PC-3 (cell line): ENCODE data around the gene RAB39A. TPM values are rescaled to one million over a fixed set of nuclear protein-coding genes. Genes with fewer than 3 reads are reported as not detected.
"Not testable (repeated sequence)": the region's sequence is repeated elsewhere in the genome, so short reads cannot be mapped to it uniquely, and the experiment has no call there.

Experiments
- ATAC-seq: fragments of 200-7000 bp; cut with Tn5 transposase; 2 replicates; pipeline ENCODE4 v1.9.1; 2020; ENCODE audit warnings: mild to moderate bottlenecking, moderate library complexity
- BruUV-seq: library from RNA; stranded (reverse); fragments of 400-500 nt; replicated peaks from 2 replicates; lab custom pipeline; 2021; lab: Mats Ljungman, UMichigan
- CTCF ChIA-PET: fragments of 300-600 bp; sonication (Branson Sonifier 250); formaldehyde crosslinking; loops from one replicate; lab custom pipeline; 2022; ENCODE audit warnings: antibody characterized with exemption; lab: Charles Lee
- POLR2A ChIA-PET: fragments of 300-600 bp; sonication (Branson Sonifier 250); formaldehyde crosslinking; loops from one replicate; lab custom pipeline; 2022; ENCODE audit warnings: antibody characterized with exemption; ENCODE audit not compliant: unreplicated experiment; lab: Charles Lee
- DNase-seq: peaks from one replicate; pipeline ENCODE4 v3.0.0-alpha.2; 2015
- H2AFZ ChIP-seq: fragments of 300-600 bp; sonication (generic); 2 replicates; pipeline ENCODE4 v1.6.0; 2016; ENCODE audit warnings: antibody characterized with exemption, low read length
- H3F3A ChIP-seq: fragments of 300-600 bp; sonication (generic); one replicate; pipeline ENCODE4 v1.6.0; 2017; ENCODE audit warnings: antibody characterized with exemption, low read length, control low read depth, mild to moderate bottlenecking; ENCODE audit not compliant: unreplicated experiment
- H3K27ac ChIP-seq: fragments of 300-600 bp; sonication (generic); 2 replicates; pipeline ENCODE4 v1.5.1; 2016; ENCODE audit warnings: mild to moderate bottlenecking, low read length
- H3K27me3 ChIP-seq: fragments of 300-600 bp; sonication (generic); 2 replicates; pipeline ENCODE4 v1.6.1; 2016; ENCODE audit warnings: low read length, mixed read lengths
- H3K36me3 ChIP-seq: fragments of 300-600 bp; sonication (generic); 2 replicates; pipeline ENCODE4 v1.6.1; 2016; ENCODE audit warnings: low read depth, mixed run types, low read length, mixed read lengths
- H3K4me1 ChIP-seq: fragments of 300-600 bp; sonication (generic); 2 replicates; pipeline ENCODE4 v1.5.1; 2016; ENCODE audit warnings: low read length; ENCODE audit not compliant: insufficient read depth
- H3K4me2 ChIP-seq: fragments of 300-600 bp; sonication (generic); 2 replicates; pipeline ENCODE4 v1.6.0; 2016; ENCODE audit warnings: low read length
- H3K4me3 ChIP-seq: fragments of 300-600 bp; sonication (generic); 2 replicates; pipeline ENCODE4 v1.5.1; 2016; ENCODE audit warnings: mild to moderate bottlenecking, low read length, mixed read lengths
- H3K79me2 ChIP-seq: fragments of 300-600 bp; sonication (generic); 2 replicates; pipeline ENCODE4 v1.6.1; 2017; ENCODE audit warnings: low read length, mixed read lengths
- H3K9ac ChIP-seq: fragments of 300-600 bp; sonication (generic); 2 replicates; pipeline ENCODE4 v1.6.0; 2016; ENCODE audit warnings: mild to moderate bottlenecking, low read length
- H3K9me2 ChIP-seq: fragments of 300-600 bp; sonication (generic); replicated peaks from 2 replicates; pipeline ENCODE4 v1.6.1; 2016; ENCODE audit warnings: mixed run types, low read length, mixed read lengths
- H3K9me3 ChIP-seq: fragments of 300-600 bp; sonication (generic); 2 replicates; pipeline ENCODE4 v1.6.1; 2016; ENCODE audit warnings: low read length, mixed read lengths
- H4K20me1 ChIP-seq: fragments of 300-600 bp; sonication (generic); 2 replicates; pipeline ENCODE4 v1.6.1; 2016; ENCODE audit warnings: low read length, mixed read lengths
- CTCF ChIP-seq: fragments of 300-600 bp; sonication (generic); conservative IDR thresholded peaks from 2 replicates; pipeline ENCODE4 v1.5.1; 2017; ENCODE audit warnings: antibody characterized with exemption, low read depth, mild to moderate bottlenecking, low read length
- EZH2 ChIP-seq: fragments of 300-600 bp; sonication (generic); IDR thresholded peaks from one replicate; pipeline ENCODE4 v1.6.1; 2017; ENCODE audit warnings: antibody characterized with exemption, mild to moderate bottlenecking, low read length; ENCODE audit not compliant: unreplicated experiment
- EZH2phosphoT487 ChIP-seq: fragments of 300-600 bp; sonication (generic); IDR thresholded peaks from 2 replicates; pipeline ENCODE4 v1.6.1; 2018; ENCODE audit warnings: mild to moderate bottlenecking, antibody characterized with exemption, low read length, borderline replicate concordance
- intact Hi-C: fragments of 100-400 bp; cut with micrococcal nuclease; formaldehyde crosslinking; loops from 2 replicates; pipeline ENCODE4 v1.9.0; 2023
- total RNA-seq: library from RNA; depleted of rRNA; stranded (reverse); fragments of >200 nt; gene quantifications from 2 replicates; pipeline ENCODE4 v1.2.3, GENCODE V29; 2014

RAB39A gene
- total RNA-seq, 1 experiment from 2014 or later: not detected

- H3K36me3 ChIP-seq: no peaks in the 10 kb centered on the region
- no peaks in the 10 kb centered on the region for H3F3A ChIP-seq
- H3K27me3 ChIP-seq: peaks cover 16% of the 10 kb centered on the region; the same call in 1 of the 2 replicates
- no peak overlapping the region for H3K9ac ChIP-seq
- H3K4me3 ChIP-seq: no peak overlapping the region
- H3K27ac ChIP-seq: no peak overlapping the region
- TF ChIP-seq CTCF: no peak
- TF ChIP-seq EZH2: no peak
- no peak for TF ChIP-seq EZH2phosphoT487
- BruUV-seq: no TSS peak
- H3K9me2 ChIP-seq: no peaks in the 10 kb centered on the region
- DNase-seq (no peak), ATAC-seq (no peak)
- H3K4me2 ChIP-seq: no peak overlapping the region
- ChIA-PET POLR2A (no interaction called here), CTCF (no interaction called here)
- no peak overlapping the region for H2AFZ ChIP-seq
- H3K9me3 ChIP-seq: no peaks in the 10 kb centered on the region
- H4K20me1 ChIP-seq: no peaks in the 10 kb centered on the region
- no peaks in the 10 kb centered on the region for H3K79me2 ChIP-seq
- intact Hi-C loops: no loop called here
- H3K4me1 ChIP-seq: no peaks in the 10 kb centered on the region
Observed at GRCh38 chr11:107947904-107948303, 19.7 kb downstream of the RAB39A start.

GRCh38 chr11:107948328-107948727 is 20.1 kb downstream of the RAB39A start:
- H3K4me2 ChIP-seq, ATAC-seq, BruUV-seq, H3K4me3 ChIP-seq, H4K20me1 ChIP-seq, POLR2A ChIA-PET, H3K9me2 ChIP-seq, H3K27ac ChIP-seq, H3K9me3 ChIP-seq, H3K79me2 ChIP-seq, H3K36me3 ChIP-seq, H3F3A ChIP-seq, H2AFZ ChIP-seq, DNase-seq, CTCF ChIA-PET, intact Hi-C loops, H3K9ac ChIP-seq, H3K4me1 ChIP-seq: not testable (repeated sequence)
- H3K27me3 ChIP-seq: peaks cover 18% of the 10 kb centered on the region; the same call in 1 of the 2 replicates

GRCh38 chr11:107951155-107951554 is 22.9 kb downstream of the RAB39A start:
- CTCF ChIA-PET: no interaction called here

More at GRCh38 chr11:107951155-107951554, 22.9 kb downstream of the RAB39A start:
- DNase-seq: no peak
- Histone ChIP-seq H3F3A (no peaks in the 10 kb centered on the region), H3K27me3 (peaks cover 30% of the 10 kb centered on the region; the same call in 1 of the 2 replicates), H3K36me3 (no peaks in the 10 kb centered on the region), H3K4me3 (no peak overlapping the region), H3K4me2 (no peak overlapping the region), H3K9ac (no peak overlapping the region), H3K27ac (no peak overlapping the region), H4K20me1 (no peaks in the 10 kb centered on the region), H3K9me2 (no peaks in the 10 kb centered on the region), H2AFZ (no peak overlapping the region), H3K79me2 (no peaks in the 10 kb centered on the region), H3K4me1 (no peaks in the 10 kb centered on the region), H3K9me3 (no peaks in the 10 kb centered on the region)
- TF ChIP-seq EZH2phosphoT487 (no peak), CTCF (no peak), EZH2 (no peak)
- BruUV-seq: no TSS peak
- no peak for ATAC-seq
- POLR2A ChIA-PET: no interaction called here
- intact Hi-C loops: no loop called here
